Progenitor cell of endocrine pancreas (in vitro differentiated cells): ENCODE results near the gene SLC39A7. TPM values are rescaled to one million over a fixed set of nuclear protein-coding genes. Genes with fewer than 3 reads are reported as not detected.

Experiments
- DNase-seq: peaks from one replicate; pipeline ENCODE4 v3.0.0; 2021; ENCODE audit warnings: low spot score; ENCODE audit not compliant: unreplicated experiment
- H3K27ac Mint-ChIP-seq: 2 replicates; pipeline ENCODE4 v1.8.0; 2021; ENCODE audit warnings: mild to moderate bottlenecking, moderate library complexity, mixed read lengths
- H3K27me3 Mint-ChIP-seq: 2 replicates; pipeline ENCODE4 v1.8.0; 2021; ENCODE audit warnings: mixed read lengths
- H3K36me3 Mint-ChIP-seq: 2 replicates; pipeline ENCODE4 v1.8.0; 2022; ENCODE audit warnings: mixed read lengths; ENCODE audit not compliant: insufficient read depth
- H3K4me1 Mint-ChIP-seq: 2 replicates; pipeline ENCODE4 v1.8.0; 2021; ENCODE audit warnings: low read depth, mixed read lengths
- H3K4me3 Mint-ChIP-seq: 2 replicates; pipeline ENCODE4 v1.8.0; 2021; ENCODE audit warnings: low read depth, mild to moderate bottlenecking, moderate library complexity, mixed read lengths
- H3K9me3 Mint-ChIP-seq: 2 replicates; pipeline ENCODE4 v1.8.0; 2021; ENCODE audit warnings: low read depth, mixed read lengths
- total RNA-seq: library from RNA; stranded (reverse); gene quantifications from 2 replicates; pipeline ENCODE4 v1.2.1, GENCODE V29; 2021
- TF ChIP-seq, protein P1 (sequence below): fragments of 200-600 bp; sonication (generic); IDR thresholded peaks from one replicate; pipeline ENCODE4 v1.5.0; 2021; ENCODE audit warnings: antibody characterized with exemption, mild to moderate bottlenecking; ENCODE audit not compliant: unreplicated experiment

The SLC39A7 gene
- total RNA-seq, 1 donor from 2014 or later = 109 TPM

DNA sequence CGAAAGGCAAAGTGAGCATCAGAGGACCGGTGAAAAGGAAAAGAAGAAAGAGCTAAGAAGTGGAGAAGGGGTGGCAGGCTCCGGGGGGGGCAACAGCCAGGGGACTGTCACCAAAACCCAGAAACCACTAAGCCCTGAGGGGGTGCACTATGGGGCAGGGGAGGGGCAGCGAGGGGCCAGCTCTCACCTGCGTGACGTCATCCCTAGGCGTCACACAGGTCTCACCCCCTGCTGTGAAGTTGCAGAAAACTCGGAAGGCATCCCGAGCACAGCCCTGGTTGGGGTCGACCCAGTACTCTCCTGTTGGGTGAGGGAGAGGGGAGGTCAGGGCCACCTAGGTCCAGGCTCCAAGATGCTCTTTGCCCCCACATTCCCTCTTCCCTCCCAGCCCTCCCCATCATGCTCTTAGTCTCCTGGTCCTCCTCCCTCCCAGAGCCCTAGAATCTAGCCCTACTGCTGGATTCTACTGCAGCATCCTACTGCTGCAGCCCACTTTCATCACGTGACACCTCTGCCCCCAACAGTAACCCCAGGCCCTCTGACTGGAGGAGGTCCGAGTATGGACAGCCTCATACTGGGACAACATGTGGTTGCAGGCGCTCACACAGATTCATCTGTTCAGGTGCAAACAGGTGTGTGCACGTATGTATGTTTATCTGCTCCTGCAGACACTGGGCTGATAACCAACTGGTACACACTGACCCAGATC is 35.8 kb upstream of the SLC39A7 start:
- no peak for DNase-seq
- no peak overlapping the region for H3K27ac Mint-ChIP-seq
- no peak overlapping the region for H3K4me3 Mint-ChIP-seq
- TF ChIP-seq, protein P1, sequence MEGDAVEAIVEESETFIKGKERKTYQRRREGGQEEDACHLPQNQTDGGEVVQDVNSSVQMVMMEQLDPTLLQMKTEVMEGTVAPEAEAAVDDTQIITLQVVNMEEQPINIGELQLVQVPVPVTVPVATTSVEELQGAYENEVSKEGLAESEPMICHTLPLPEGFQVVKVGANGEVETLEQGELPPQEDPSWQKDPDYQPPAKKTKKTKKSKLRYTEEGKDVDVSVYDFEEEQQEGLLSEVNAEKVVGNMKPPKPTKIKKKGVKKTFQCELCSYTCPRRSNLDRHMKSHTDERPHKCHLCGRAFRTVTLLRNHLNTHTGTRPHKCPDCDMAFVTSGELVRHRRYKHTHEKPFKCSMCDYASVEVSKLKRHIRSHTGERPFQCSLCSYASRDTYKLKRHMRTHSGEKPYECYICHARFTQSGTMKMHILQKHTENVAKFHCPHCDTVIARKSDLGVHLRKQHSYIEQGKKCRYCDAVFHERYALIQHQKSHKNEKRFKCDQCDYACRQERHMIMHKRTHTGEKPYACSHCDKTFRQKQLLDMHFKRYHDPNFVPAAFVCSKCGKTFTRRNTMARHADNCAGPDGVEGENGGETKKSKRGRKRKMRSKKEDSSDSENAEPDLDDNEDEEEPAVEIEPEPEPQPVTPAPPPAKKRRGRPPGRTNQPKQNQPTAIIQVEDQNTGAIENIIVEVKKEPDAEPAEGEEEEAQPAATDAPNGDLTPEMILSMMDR = no peak
- H3K9me3 Mint-ChIP-seq = no peaks in the 10 kb centered on the region
- peaks cover 37% of the 10 kb centered on the region for H3K27me3 Mint-ChIP-seq
- peaks cover 1% of the 10 kb centered on the region for H3K4me1 Mint-ChIP-seq
- H3K36me3 Mint-ChIP-seq = no peaks in the 10 kb centered on the region

DNA sequence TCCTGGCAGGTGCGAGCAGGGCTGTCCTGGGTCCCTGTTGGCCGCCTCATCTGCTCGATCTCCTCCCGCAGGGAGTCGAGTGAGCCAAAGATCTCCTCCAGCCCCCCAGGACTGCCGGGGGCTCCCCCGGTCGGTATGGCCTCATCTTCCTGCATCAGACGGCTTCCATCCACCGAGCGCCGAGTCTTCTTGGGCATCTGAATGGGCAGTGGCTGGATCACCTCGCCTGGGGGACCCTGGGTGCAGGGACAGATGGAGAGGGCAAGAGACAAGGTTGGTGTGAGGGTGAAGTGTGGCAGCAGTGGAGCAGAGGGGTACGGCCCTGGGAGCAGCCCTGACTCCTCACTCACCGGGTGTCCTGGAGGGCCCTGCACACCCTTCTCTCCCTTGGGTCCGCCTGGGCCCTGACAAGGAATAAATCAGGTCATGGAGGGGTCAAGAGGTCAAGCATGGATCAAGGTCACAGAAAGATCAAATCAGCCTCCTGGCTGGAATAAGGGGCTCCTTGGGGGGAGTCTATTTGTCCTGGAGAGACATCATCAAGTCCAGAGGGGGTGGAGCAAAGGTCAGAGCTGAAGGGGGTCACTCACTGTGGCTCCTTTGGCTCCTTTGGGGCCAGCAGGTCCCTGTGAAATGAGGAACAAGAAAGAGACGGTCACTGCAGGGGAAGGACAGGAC is 34.9 kb upstream of the SLC39A7 start:
- Mint-ChIP-seq H3K27ac (no peak overlapping the region), H3K9me3 (no peaks in the 10 kb centered on the region), H3K4me1 (peaks cover 1% of the 10 kb centered on the region), H3K4me3 (no peak overlapping the region), H3K36me3 (no peaks in the 10 kb centered on the region), H3K27me3 (peaks cover 34% of the 10 kb centered on the region)
- no peak for DNase-seq
- TF ChIP-seq, protein P1 = no peak

DNA sequence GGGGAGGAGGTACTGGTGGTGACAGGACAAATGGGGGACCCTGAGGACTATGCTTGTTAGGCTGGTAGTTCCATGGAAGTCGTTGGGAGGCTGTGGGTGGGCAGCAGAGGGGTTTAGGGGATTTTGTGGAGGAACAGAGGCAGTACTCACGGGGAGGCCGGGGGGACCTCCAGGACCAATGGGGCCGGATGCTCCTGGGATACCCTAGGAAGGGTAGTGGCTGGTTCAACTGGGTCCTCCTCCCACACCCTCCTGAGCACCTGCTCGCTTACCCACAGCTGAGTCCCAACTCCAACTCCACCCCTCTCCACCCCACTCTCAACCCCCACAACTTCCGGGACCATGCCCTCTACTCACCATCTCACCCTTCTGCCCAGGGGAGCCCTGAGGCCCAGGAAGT is 34.3 kb upstream of the SLC39A7 start:
- Mint-ChIP-seq H3K36me3 (no peaks in the 10 kb centered on the region), H3K4me3 (no peak overlapping the region), H3K27ac (no peak overlapping the region)

DNA sequence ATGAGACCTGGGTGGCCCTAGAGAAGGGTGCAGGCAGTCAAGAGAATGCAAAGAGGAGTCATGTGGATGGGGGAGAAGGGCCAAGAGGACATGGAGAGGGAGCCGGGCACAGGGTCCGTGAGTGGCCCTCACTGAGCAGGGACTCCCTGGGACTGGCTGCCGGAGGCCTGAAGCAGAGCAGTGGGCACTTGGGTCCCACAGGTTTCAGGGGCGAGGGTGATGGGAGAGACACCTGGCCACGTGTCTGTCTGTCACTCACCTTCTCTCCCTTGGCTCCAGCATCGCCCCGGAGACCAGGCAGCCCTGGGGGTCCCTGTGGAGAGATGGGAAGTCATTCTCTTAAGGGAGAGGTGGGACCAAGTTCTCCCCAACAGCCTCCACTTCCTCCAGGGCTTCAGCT is 33.9 kb upstream of the SLC39A7 start:
- no peaks in the 10 kb centered on the region for H3K9me3 Mint-ChIP-seq
- no peak overlapping the region for H3K4me3 Mint-ChIP-seq
- H3K4me1 Mint-ChIP-seq = no peaks in the 10 kb centered on the region
- DNase-seq = no peak
- TF ChIP-seq, protein P1 = no peak
- no peak overlapping the region for H3K27ac Mint-ChIP-seq
- H3K27me3 Mint-ChIP-seq = peaks cover 25% of the 10 kb centered on the region
- no peaks in the 10 kb centered on the region for H3K36me3 Mint-ChIP-seq

More for the DNA sequence above, 34.3 kb upstream of the SLC39A7 start:
- H3K27me3 Mint-ChIP-seq = peaks cover 29% of the 10 kb centered on the region
- no peaks in the 10 kb centered on the region for H3K9me3 Mint-ChIP-seq
- H3K4me1 Mint-ChIP-seq = peaks cover 1% of the 10 kb centered on the region
- no peak for DNase-seq
- TF ChIP-seq, protein P1 = no peak

DNA sequence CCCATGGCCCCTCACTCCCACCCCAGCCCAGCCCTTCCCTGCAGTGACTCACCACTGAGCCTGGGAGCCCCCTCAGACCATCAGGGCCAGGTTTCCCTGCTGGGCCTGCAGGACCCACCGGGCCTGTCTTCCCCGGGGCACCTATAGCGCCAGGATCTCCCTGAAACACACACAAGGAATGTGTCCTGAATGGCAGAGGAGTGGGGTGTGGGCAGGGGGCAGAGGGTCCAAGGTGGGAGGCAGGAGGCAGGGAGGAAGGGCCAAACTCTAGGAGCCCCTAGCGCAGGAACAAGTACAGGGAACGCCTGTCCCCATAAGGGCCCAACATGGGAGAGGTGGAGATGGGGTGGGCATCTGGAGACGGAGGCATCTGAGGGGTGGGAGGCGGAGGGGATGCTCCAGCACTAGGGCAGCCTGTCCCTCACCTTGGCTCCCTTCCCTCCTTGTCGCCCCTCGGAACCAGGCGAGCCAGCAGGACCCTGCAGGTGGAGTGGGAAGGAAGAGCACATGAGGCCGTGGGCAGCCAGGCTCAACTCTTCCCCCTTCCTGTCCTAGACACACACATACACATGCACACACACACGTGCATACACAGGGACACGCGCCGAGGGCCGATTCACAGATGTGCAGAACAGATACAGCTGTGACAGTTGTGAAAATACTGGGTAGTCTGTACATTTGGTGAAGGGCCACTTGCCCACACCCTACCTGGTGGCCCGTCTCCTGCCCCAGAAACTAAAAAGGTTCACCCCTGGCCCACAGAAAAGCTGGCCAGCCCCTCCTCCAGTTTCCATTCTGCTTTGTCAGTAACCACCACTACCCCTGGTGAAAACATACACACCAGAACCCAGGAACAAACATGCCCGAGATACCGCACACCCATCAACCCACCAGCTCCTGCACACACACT is 33.0 kb upstream of the SLC39A7 start:
- Mint-ChIP-seq H3K4me1 (peaks cover 1% of the 10 kb centered on the region), H3K4me3 (no peak overlapping the region), H3K36me3 (no peaks in the 10 kb centered on the region), H3K9me3 (no peaks in the 10 kb centered on the region), H3K27ac (no peak overlapping the region), H3K27me3 (peaks cover 19% of the 10 kb centered on the region)
- TF ChIP-seq, protein P1 = no peak
- no peak for DNase-seq
